OCI-LY1 (cell line): ENCODE measurements around the gene F5.

Experiments
- H2AFZ ChIP-seq: fragments of 200-600 bp; sonication (generic), shearing (Covaris generic); 2 replicates; pipeline ENCODE4 v1.6.0; 2014; ENCODE audit warnings: antibody characterized with exemption, mild to moderate bottlenecking, low read length
- H3F3A ChIP-seq: fragments of 200-600 bp; sonication (generic), shearing (Covaris generic); 2 replicates; pipeline ENCODE4 v1.6.0; 2014; ENCODE audit warnings: mild to moderate bottlenecking, antibody characterized with exemption, low read length, moderate library complexity; ENCODE audit not compliant: insufficient read depth
- H3K27ac ChIP-seq: fragments of 200-600 bp; sonication (generic); 2 replicates; pipeline ENCODE4 v1.5.1; 2014; ENCODE audit warnings: low read length, mixed run types, mild to moderate bottlenecking, low read depth; ENCODE audit not compliant: poor library complexity, severe bottlenecking
- H3K27me3 ChIP-seq: fragments of 200-600 bp; sonication (generic); 2 replicates; pipeline ENCODE4 v1.6.0; 2014; ENCODE audit warnings: antibody characterized with exemption, mild to moderate bottlenecking, low read length, moderate library complexity; ENCODE audit not compliant: insufficient read depth
- H3K36me3 ChIP-seq: fragments of 200-600 bp; sonication (generic); 2 replicates; pipeline ENCODE4 v1.6.1; 2014; ENCODE audit warnings: mild to moderate bottlenecking, antibody characterized with exemption, low read length, moderate library complexity, mixed read lengths; ENCODE audit not compliant: insufficient read depth
- H3K4me1 ChIP-seq: fragments of 200-600 bp; sonication (generic); 2 replicates; pipeline ENCODE4 v1.5.1; 2014; ENCODE audit warnings: mild to moderate bottlenecking, low read length, moderate library complexity; ENCODE audit not compliant: insufficient read depth, severe bottlenecking
- H3K4me2 ChIP-seq: fragments of 200-600 bp; sonication (generic), shearing (Covaris generic); 2 replicates; pipeline ENCODE4 v1.6.1; 2014; ENCODE audit warnings: low read length
- H3K4me3 ChIP-seq: fragments of 200-600 bp; sonication (generic); 2 replicates; pipeline ENCODE4 v1.5.1; 2014; ENCODE audit warnings: low read length, low read depth, mild to moderate bottlenecking, mixed read lengths; ENCODE audit not compliant: poor library complexity, severe bottlenecking
- H3K79me2 ChIP-seq: fragments of 200-600 bp; shearing (Covaris generic); 2 replicates; pipeline ENCODE4 v1.6.1; 2016; ENCODE audit warnings: mixed run types, low read length, mixed read lengths; ENCODE audit not compliant: insufficient read depth
- H3K9ac ChIP-seq: fragments of 200-600 bp; sonication (generic), shearing (Covaris generic); 2 replicates; pipeline ENCODE4 v1.6.1; 2014; ENCODE audit warnings: mild to moderate bottlenecking, low read length, mixed read lengths
- H3K9me2 ChIP-seq: fragments of 200-600 bp; sonication (generic), shearing (Covaris generic); 2 replicates; pipeline ENCODE4 v1.6.1; 2014; ENCODE audit warnings: low read depth, mild to moderate bottlenecking, low read length, mixed read lengths
- H3K9me3 ChIP-seq: fragments of 200-600 bp; shearing (Covaris generic); 2 replicates; pipeline ENCODE4 v1.6.1; 2014; ENCODE audit warnings: low read length, mixed read lengths
- H4K20me1 ChIP-seq: fragments of 200-600 bp; sonication (generic), shearing (Covaris generic); 2 replicates; pipeline ENCODE4 v1.6.0; 2016; ENCODE audit warnings: mild to moderate bottlenecking, low read length; ENCODE audit not compliant: insufficient read depth
- EZH2 ChIP-seq: fragments of 200-600 bp; sonication (generic), shearing (Covaris generic); IDR thresholded peaks from 2 replicates; pipeline ENCODE4 v1.8.0; 2017; ENCODE audit warnings: borderline replicate concordance, mixed run types, mild to moderate bottlenecking, antibody characterized with exemption, low read length, moderate library complexity, mixed read lengths
- TF ChIP-seq, protein P1 (sequence below): fragments of 200-600 bp; sonication (generic), shearing (Covaris generic); IDR thresholded peaks from 2 replicates; pipeline ENCODE4 v1.5.1; 2017; ENCODE audit warnings: mild to moderate bottlenecking, antibody characterized with exemption, low read length, moderate library complexity, mixed read lengths

The F5 gene

GRCh38 chr1:169571450-169571849, 14.8 kb downstream of the F5 start:
- no peak overlapping the region for H3K27ac ChIP-seq
- H3K9me2 ChIP-seq, result no peaks in the 10 kb centered on the region
- no peaks in the 10 kb centered on the region for H3F3A ChIP-seq
- no peaks in the 10 kb centered on the region for H3K79me2 ChIP-seq
- no peaks in the 10 kb centered on the region for H3K9me3 ChIP-seq
- no peaks in the 10 kb centered on the region for H3K27me3 ChIP-seq
- H3K4me3 ChIP-seq, result no peak overlapping the region
- no peaks in the 10 kb centered on the region for H3K4me1 ChIP-seq
- no peak for TF ChIP-seq EZH2
- H3K36me3 ChIP-seq, result no peaks in the 10 kb centered on the region
- H4K20me1 ChIP-seq, result no peaks in the 10 kb centered on the region
- H3K9ac ChIP-seq, result no peak overlapping the region
- H3K4me2 ChIP-seq, result no peak overlapping the region
- H2AFZ ChIP-seq, result no peak overlapping the region

- H4K20me1 ChIP-seq, result no peaks in the 10 kb centered on the region
- no peak overlapping the region for H3K4me3 ChIP-seq
- H3K27ac ChIP-seq, result no peak overlapping the region
- no peak overlapping the region for H3K4me2 ChIP-seq
- H3K9ac ChIP-seq, result no peak overlapping the region
- TF ChIP-seq, protein P1, sequence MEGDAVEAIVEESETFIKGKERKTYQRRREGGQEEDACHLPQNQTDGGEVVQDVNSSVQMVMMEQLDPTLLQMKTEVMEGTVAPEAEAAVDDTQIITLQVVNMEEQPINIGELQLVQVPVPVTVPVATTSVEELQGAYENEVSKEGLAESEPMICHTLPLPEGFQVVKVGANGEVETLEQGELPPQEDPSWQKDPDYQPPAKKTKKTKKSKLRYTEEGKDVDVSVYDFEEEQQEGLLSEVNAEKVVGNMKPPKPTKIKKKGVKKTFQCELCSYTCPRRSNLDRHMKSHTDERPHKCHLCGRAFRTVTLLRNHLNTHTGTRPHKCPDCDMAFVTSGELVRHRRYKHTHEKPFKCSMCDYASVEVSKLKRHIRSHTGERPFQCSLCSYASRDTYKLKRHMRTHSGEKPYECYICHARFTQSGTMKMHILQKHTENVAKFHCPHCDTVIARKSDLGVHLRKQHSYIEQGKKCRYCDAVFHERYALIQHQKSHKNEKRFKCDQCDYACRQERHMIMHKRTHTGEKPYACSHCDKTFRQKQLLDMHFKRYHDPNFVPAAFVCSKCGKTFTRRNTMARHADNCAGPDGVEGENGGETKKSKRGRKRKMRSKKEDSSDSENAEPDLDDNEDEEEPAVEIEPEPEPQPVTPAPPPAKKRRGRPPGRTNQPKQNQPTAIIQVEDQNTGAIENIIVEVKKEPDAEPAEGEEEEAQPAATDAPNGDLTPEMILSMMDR, result no peak
- TF ChIP-seq EZH2, result no peak
- no peaks in the 10 kb centered on the region for H3K9me3 ChIP-seq
- H3K4me1 ChIP-seq, result no peaks in the 10 kb centered on the region
- H3K9me2 ChIP-seq, result no peaks in the 10 kb centered on the region
- no peaks in the 10 kb centered on the region for H3F3A ChIP-seq
- no peaks in the 10 kb centered on the region for H3K27me3 ChIP-seq
- no peaks in the 10 kb centered on the region for H3K36me3 ChIP-seq
- no peaks in the 10 kb centered on the region for H3K79me2 ChIP-seq
- H2AFZ ChIP-seq, result no peak overlapping the region
Observed at GRCh38 chr1:169570172-169570574, 16.1 kb downstream of the F5 start.

- Histone ChIP-seq H3F3A (no peaks in the 10 kb centered on the region), H3K27ac (no peak overlapping the region), H4K20me1 (no peaks in the 10 kb centered on the region), H3K36me3 (no peaks in the 10 kb centered on the region), H3K4me3 (no peak overlapping the region), H2AFZ (no peak overlapping the region), H3K9me3 (no peaks in the 10 kb centered on the region), H3K9ac (no peak overlapping the region), H3K4me1 (no peaks in the 10 kb centered on the region), H3K9me2 (no peaks in the 10 kb centered on the region), H3K4me2 (no peak overlapping the region), H3K27me3 (0 out of 2 replicates have a peak, but pooled peaks cover 3% of the 10 kb centered on the region), H3K79me2 (no peaks in the 10 kb centered on the region)
- TF ChIP-seq, protein P1, result no peak
Observed at GRCh38 chr1:169568497-169568896, 17.8 kb downstream of the F5 start.

GRCh38 chr1:169565335-169566271, 20.7 kb downstream of the F5 start:
- H3K9ac ChIP-seq, result no peak overlapping the region
- H3K9me2 ChIP-seq, result no peaks in the 10 kb centered on the region
- H3K9me3 ChIP-seq, result no peaks in the 10 kb centered on the region
- H4K20me1 ChIP-seq, result no peaks in the 10 kb centered on the region
- H3F3A ChIP-seq, result no peaks in the 10 kb centered on the region
- H3K36me3 ChIP-seq, result no peaks in the 10 kb centered on the region
- H3K4me2 ChIP-seq, result no peak overlapping the region
- 0 out of 2 replicates have a peak, but pooled peaks cover 3% of the 10 kb centered on the region for H3K27me3 ChIP-seq
- no peaks in the 10 kb centered on the region for H3K4me1 ChIP-seq
- H2AFZ ChIP-seq, result no peak overlapping the region
- TF ChIP-seq EZH2, result no peak
- TF ChIP-seq, protein P1, result no peak
- no peak overlapping the region for H3K4me3 ChIP-seq
- no peak overlapping the region for H3K27ac ChIP-seq
- no peaks in the 10 kb centered on the region for H3K79me2 ChIP-seq
